GM12864 (cell line): Measurements from ENCODE around the gene BACE1.

Experiments
- DNase-seq: peaks from one replicate; pipeline ENCODE4 v3.0.0-alpha.2; 2011; ENCODE audit warnings: low read depth
- H3K4me3 ChIP-seq: 2 replicates; pipeline ENCODE4 v1.5.1; 2011; ENCODE audit warnings: mild to moderate bottlenecking, low read depth, low read length, control low read depth
- TF ChIP-seq, protein P1 (sequence below): IDR thresholded peaks from 2 replicates; pipeline ENCODE4 v1.5.1; 2011; ENCODE audit warnings: low read depth, mild to moderate bottlenecking, moderate library complexity, low read length, control low read depth, inconsistent platforms; ENCODE audit errors: missing control alignments

BACE1 gene

DNA sequence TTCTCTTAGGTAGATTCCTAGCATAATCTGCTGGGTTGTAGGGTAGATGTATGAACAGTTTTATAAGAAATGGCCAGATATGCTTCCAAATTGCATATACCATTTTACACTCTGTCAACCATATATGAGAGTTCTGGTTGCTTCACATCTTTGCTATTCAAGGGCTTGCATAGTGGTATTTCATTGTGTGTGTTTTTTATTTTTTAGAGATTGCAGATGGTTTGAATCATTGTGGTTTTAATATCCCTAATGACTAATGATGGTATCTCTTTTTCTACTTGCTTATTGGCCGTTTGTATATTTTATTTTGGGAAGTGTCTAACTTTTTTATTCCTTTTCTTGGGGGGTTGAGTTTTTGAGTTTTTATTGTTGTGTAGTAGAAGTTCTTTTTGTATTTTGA is 56.6 kb downstream of the BACE1 start:
- TF ChIP-seq, protein P1, sequence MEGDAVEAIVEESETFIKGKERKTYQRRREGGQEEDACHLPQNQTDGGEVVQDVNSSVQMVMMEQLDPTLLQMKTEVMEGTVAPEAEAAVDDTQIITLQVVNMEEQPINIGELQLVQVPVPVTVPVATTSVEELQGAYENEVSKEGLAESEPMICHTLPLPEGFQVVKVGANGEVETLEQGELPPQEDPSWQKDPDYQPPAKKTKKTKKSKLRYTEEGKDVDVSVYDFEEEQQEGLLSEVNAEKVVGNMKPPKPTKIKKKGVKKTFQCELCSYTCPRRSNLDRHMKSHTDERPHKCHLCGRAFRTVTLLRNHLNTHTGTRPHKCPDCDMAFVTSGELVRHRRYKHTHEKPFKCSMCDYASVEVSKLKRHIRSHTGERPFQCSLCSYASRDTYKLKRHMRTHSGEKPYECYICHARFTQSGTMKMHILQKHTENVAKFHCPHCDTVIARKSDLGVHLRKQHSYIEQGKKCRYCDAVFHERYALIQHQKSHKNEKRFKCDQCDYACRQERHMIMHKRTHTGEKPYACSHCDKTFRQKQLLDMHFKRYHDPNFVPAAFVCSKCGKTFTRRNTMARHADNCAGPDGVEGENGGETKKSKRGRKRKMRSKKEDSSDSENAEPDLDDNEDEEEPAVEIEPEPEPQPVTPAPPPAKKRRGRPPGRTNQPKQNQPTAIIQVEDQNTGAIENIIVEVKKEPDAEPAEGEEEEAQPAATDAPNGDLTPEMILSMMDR, result no peak
- no peak for DNase-seq
- H3K4me3 ChIP-seq, result no peak overlapping the region

DNA sequence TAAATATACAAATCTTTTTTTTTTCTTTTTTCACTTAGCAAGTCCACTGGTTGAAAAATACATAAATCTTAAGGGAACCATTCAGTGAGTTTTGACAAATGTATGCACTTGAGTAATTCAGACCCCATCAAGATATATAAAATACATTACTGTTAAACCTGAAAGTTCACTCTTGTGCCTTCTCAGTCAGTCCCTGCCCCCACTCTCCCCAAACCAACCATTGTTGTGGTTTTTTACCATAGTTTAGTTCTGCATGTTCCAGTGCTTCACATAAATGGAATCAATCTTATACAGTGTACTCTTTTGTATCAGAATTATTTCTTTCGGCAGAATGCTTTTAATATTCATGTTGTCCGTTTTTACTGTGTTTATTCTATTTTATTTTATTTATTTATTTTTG is 57.5 kb downstream of the BACE1 start:
- TF ChIP-seq, protein P1, result no peak
- DNase-seq, result no peak
- H3K4me3 ChIP-seq, result no peak overlapping the region

DNA sequence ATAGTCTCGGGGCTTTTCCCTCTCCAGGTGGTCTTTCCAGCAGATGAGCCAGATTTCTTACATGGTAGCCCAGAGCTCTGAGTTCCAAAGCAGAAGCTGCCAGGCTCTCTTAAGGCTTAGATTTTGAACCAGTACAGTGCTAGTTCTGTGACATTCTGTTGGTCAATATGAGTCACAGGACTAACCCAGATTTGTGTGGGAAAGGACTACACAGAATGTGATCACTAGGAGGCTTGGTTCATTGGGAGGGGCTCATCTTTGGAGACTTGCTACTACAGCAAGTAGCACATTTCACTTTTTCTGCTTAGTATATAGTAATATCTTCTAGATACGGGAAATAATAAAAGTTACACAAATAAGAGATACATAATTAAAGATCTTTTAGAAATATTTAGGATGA is 59.5 kb downstream of the BACE1 start:
- no peak for DNase-seq
- no peak overlapping the region for H3K4me3 ChIP-seq
- TF ChIP-seq, protein P1, result no peak

DNA sequence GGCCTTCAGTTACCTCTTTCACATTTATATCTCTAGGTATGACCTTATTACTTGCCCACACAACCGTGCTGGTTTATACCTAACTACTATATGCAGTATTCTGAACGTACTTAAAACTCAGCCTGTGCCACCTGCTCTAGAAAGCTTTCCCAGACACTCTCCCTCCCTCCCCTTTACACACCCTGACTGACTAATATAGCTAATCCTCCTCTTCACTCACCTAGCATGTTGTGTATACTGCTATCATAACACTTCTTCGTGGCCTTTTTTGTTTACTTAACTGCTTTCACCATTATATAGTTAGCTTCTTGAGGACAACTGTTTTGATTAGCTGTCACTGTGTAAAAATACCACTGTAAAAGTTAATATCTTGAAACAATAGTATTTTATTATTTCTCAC is 60.1 kb downstream of the BACE1 start:
- DNase-seq, result no peak
- H3K4me3 ChIP-seq, result no peak overlapping the region
- TF ChIP-seq, protein P1, result no peak

DNA sequence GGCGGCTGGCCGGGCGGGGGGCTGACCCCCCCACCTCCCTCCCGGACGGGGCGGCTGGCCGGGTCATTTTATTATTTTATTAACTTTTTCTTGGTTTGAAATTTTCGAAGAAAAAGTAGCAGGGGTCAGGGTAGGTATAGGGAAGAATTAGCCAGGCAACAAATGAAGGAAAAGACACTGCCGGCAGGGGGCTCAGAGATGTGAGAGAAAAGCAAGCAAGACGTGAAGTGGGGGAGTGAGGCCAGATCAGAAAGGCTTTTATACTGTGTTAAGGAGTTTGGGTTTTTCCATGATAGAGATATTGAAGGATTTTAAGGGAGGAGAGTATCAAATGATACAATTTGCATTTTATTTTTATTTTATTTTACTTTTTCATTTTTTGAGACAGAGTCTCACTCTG is 64.5 kb downstream of the BACE1 start:
- DNase-seq, result no peak
- H3K4me3 ChIP-seq, result no peak overlapping the region
- TF ChIP-seq, protein P1, result no peak

DNA sequence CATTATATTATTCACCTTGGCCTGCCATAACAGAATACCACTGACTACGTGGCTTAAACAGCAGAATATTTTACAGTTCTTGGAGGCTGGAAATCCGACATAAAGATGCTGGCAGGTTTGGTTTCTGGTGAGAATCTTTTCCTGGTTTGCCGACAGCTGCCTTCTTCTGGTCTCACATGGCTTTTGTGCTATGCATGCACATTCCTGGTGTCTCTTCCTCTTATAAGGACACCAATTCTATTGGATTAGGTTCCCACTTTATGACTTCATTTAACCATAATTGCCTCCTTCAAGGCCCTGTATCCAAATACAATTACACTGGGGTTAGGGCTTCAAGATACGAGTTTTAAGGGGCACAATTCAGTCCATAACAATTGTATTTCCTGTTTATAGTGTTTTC is 66.5 kb downstream of the BACE1 start:
- no peak overlapping the region for H3K4me3 ChIP-seq
- no peak for DNase-seq
- TF ChIP-seq, protein P1, result no peak

DNA sequence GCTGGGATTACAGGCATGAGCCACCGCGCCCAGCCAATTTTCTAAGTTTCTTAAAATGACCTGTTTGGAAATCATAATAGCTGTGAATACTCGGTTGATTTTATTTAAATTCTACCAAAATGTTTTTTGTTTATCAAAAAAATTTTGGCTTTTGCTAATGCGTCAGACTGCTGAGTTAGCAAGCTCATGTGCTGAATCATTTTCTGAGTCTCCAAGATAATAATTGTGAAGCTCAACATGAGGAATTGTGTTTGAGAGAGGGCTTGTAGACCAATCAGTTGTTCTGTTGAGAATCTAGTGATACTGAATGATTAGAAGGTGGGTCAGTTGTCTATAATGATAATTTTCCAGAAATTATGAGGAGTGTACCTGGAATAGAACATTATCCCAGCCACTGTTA is 67.7 kb downstream of the BACE1 start:
- H3K4me3 ChIP-seq, result no peak overlapping the region
- DNase-seq, result no peak
- TF ChIP-seq, protein P1, result no peak
